Measurements from ENCODE around the gene LRRC74A.
"Not testable (repeated sequence)": the region's sequence is repeated elsewhere in the genome, so short reads cannot be mapped to it uniquely, and the experiment has no call there.

The LRRC74A gene

GRCh38 chr14:76898006-76898405 lies 71.8 kb downstream of the LRRC74A start:
- ATAC-seq: not testable (repeated sequence)

- ATAC-seq: no peak
- TF ChIP-seq PATZ1 (CRISPR knock-in tag; IDR thresholded peaks at IDR 0.05; ENCODE audit: borderline replicate concordance) (no peak), BACH2 (CRISPR knock-in tag; IDR thresholded peaks at IDR 0.05; ENCODE audit: borderline replicate concordance) (no peak), ZNF8 (CRISPR knock-in tag; IDR thresholded peaks at IDR 0.05) (no peak), CREB5 (CRISPR knock-in tag; IDR thresholded peaks at IDR 0.05; ENCODE audit: low read depth) (no peak), ZFP30 (CRISPR knock-in tag; IDR thresholded peaks at IDR 0.05) (no peak), POU6F1 (CRISPR knock-in tag; IDR thresholded peaks at IDR 0.05; ENCODE audit: borderline replicate concordance, low read depth) (no peak), ZNF565 (CRISPR knock-in tag; conservative IDR thresholded peaks at IDR 0.05; ENCODE audit: low read depth) (no peak), CSRNP3 (CRISPR knock-in tag; IDR thresholded peaks at IDR 0.05) (no peak)
These were observed 74.5 kb downstream of the LRRC74A start for GRCh38 chr14:76900682-76901081.

GRCh38 chr14:76901171-76902055 lies 75.2 kb downstream of the LRRC74A start:
- ATAC-seq: no peak
- TF ChIP-seq PATZ1 (CRISPR knock-in tag; IDR thresholded peaks at IDR 0.05; ENCODE audit: borderline replicate concordance) (no peak), ESRRG (CRISPR knock-in tag; IDR thresholded peaks at IDR 0.05) (no peak), OSR1 (CRISPR knock-in tag; IDR thresholded peaks at IDR 0.05) (no peak), CREB5 (CRISPR knock-in tag; IDR thresholded peaks at IDR 0.05; ENCODE audit: low read depth) (no peak), ARNTL (CRISPR knock-in tag; IDR thresholded peaks at IDR 0.05; ENCODE audit: borderline replicate concordance, low read depth) (no peak), ZC3H10 (CRISPR knock-in tag; IDR thresholded peaks at IDR 0.05) (no peak), CSRNP3 (CRISPR knock-in tag; IDR thresholded peaks at IDR 0.05) (no peak), ZNF565 (CRISPR knock-in tag; conservative IDR thresholded peaks at IDR 0.05; ENCODE audit: low read depth) (no peak), BACH2 (CRISPR knock-in tag; IDR thresholded peaks at IDR 0.05; ENCODE audit: borderline replicate concordance) (no peak), RARB (CRISPR knock-in tag; IDR thresholded peaks at IDR 0.05) (no peak), PPARA (CRISPR knock-in tag; IDR thresholded peaks at IDR 0.05; ENCODE audit: borderline replicate concordance) (no peak), ZNF70 (CRISPR knock-in tag; IDR thresholded peaks at IDR 0.05) (no peak)

Measured in SK-N-SH treated with all-trans-retinoic acid at 6 μM for 48 hours (cell line).